GM18507 (cell line): ENCODE data around the gene PPFIA2.

Experiments used
- DNase-seq: peaks from one replicate; pipeline ENCODE4 v3.0.0; 2011; ENCODE audit warnings: low read depth; ENCODE audit not compliant: insufficient read length; ENCODE audit errors: extremely low spot score
- FAIRE-seq: peaks from 2 replicates; lab custom pipeline; 2011; peaks lifted over from hg19 to GRCh38; lab: Jason Lieb, UNC

Gene PPFIA2

DNA sequence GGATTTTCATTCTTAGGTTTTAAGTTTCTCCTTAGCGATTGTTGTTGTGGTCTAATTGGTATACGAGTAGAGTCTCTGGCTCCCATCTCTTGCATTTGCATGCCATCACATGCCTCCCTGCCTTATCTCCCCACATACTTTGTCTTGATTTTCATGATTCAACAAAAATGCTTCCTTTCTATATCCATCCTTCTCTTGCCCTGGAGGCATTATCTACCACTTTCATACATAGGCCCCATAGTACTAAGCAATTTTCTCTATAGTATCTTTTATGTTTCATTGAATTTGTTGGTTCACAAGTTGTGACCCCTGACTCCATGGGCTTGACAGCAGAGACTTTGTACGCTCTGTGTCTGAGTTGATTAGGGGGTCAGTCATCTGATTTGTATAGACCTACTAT, 455.2 kb downstream of the PPFIA2 start:
- DNase-seq: no peak
- no peak for FAIRE-seq

DNA sequence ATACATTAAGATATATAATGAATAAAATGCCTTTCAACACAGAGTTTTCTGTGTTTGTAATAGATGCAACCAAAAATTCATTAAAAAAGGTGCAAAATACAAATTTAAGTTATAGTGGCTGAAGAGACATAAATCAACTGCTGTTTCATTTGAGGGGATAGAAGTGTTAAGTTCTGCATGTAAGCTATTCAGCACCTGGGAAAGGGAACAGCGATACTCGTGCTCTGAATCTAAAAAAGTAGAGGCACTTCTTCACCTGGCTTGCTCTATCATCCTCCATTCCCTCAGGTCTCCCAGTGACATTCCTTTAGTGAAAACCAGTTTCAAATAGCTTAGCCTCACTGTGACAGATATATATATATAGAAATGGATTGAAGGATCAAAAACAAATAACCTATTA, 458.7 kb downstream of the PPFIA2 start:
- FAIRE-seq: no peak
- DNase-seq: no peak

DNA sequence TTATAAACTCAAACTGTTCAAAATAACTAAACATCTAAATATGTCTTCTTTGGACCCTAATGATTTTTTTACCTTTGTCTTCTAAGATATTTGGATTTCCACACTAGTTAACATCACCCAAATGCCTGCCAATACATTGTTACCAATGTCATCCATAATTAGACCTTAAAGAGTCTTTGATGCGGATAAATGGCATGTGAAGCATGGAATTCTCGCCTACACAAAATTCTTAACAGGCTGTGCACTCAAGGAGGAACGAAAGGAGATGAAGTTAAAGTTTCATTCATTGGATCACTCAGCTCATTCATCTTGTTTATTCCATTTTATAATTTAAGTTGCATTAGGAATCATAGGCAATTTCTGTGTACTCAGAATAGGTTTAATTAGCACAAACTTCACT, 461.5 kb downstream of the PPFIA2 start:
- DNase-seq (no peak), FAIRE-seq (no peak)

- DNase-seq (no peak), FAIRE-seq (no peak)
These were observed 462.4 kb downstream of the PPFIA2 start for GRCh38 chr12:81296556-81297305.

DNA sequence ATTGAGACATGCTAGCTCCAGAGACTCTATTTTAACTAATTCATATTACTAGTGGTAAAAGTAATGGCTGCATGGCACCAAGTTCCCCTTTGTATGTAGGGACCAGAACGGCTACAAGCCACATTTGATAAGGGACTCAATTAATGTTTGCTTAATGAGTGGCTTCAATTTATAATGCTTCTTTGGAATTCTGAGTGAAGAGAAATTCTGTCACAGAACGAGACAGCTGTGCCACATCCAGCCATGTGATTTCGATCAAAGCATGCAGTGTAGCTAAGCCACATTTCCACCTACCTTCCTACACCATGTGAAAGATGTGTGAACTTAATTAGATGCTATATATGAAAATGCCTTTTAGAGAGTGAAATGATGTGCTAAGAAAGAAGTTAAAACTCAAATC, 463.9 kb downstream of the PPFIA2 start:
- FAIRE-seq: no peak
- DNase-seq: no peak

- FAIRE-seq: no peak
These were observed 464.6 kb downstream of the PPFIA2 start for GRCh38 chr12:81294325-81295190.

DNA sequence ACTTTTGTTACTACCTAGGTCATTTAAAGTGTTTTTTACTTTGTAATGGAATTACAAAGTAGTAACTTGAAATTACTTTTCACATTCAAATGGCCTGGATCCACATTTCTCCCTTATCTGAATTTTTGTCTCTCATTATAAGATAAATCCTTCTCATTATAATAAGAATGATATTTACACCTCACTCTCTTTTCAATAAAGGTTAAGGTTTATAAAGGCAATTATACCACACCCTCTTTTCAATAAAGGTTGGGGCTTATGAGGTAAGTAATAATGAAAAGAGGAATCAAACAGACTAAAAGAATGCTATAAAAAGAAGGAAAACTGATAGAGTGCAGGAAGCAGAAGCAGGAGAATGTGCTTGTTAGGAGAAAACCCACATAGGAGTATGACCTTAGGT, 470.5 kb downstream of the PPFIA2 start:
- FAIRE-seq (no peak), DNase-seq (no peak)

More at GRCh38 chr12:81294325-81295190, 464.6 kb downstream of the PPFIA2 start:
- DNase-seq: no peak

DNA sequence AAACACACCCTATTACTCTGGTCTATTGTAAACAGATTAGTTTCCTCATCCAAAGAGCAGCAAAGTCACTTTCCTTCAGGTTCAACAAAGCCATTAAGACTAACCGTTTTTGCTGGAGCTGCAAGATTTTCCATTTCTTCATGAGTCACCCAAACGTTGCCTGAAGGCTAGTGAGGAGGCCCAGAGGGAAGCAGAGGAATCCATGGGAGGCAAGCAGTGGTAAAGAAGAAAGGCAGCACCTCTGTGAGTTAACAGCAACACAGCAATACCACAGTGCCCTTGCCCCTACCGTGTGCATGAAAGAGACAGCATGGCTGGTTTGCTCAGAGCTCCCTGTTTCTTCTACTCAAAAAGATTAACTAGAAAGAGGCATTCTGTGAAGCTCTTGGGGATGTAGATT, 475.0 kb downstream of the PPFIA2 start:
- FAIRE-seq (no peak), DNase-seq (no peak)

DNA sequence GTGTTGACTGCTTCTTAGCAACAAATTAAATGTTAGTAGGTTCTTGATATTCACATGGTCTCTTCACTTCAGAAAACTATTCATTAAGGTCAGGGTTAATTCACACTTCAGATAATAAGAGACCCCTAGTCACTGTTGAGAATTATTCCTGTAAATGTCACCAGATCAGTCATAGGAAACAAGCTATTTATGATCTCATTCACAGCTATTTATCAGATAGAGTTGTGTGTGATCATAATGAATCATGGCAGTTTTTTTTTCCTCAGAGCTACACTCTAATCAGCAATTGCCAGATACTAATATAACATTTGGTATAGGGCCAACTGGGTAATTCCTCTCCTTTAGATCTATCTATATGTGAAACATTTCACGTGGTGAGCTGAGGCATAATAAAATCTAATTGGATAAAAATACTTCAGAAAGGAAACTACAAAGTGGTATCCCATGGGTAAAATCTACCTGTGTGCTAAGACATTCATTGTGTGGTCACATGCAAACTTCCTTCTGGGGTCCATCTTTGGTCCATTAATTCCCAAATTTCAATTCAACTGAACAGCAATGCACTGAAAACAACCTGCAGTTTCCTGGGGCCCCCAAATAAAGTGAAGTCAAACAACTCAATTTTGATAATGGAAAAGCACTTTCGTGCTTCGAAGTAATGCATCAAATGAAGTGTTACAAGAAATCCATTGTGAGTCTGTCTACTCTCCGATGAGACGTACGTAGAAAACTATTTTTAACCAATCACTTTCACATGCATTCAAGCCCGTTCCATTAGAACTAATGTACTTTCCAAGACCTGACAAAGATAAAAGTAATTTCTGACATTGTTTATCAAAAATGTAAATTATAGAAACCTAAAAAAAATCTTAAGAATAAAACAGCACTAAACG, 484.3 kb downstream of the PPFIA2 start:
- FAIRE-seq: no peak
- DNase-seq: no peak

- FAIRE-seq: no peak
- no peak for DNase-seq
These were observed 488.8 kb downstream of the PPFIA2 start for GRCh38 chr12:81270385-81270784.

GRCh38 chr12:81263072-81263471, 496.1 kb downstream of the PPFIA2 start:
- FAIRE-seq (no peak), DNase-seq (no peak)

- no peak for DNase-seq
- FAIRE-seq: no peak
These were observed 497.5 kb downstream of the PPFIA2 start for GRCh38 chr12:81261508-81262207.

- FAIRE-seq (no peak), DNase-seq (no peak)
These were observed 499.8 kb downstream of the PPFIA2 start for GRCh38 chr12:81259360-81259759.

- FAIRE-seq (no peak), DNase-seq (no peak)
These were observed 501.1 kb downstream of the PPFIA2 start for GRCh38 chr12:81257947-81258551.

DNA sequence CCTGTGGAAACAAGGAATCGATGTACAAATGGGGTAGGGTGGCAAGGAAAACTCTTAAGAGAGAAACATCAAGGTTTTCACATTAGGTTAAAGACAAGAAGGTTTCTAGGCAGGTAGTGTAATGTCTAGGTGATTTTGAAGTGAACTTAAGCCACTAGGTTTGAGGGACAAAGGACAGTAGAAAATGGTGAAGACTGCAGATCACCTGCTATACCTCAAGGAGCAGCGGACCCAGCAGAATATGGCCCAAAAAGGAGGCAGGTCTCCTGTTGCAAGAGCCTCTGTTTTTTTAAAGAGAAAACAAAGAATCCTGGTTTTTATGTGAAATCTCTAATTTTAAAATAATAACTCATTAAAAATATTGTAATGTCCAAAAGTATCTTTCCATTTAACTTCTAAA, 503.2 kb downstream of the PPFIA2 start:
- DNase-seq: no peak
- FAIRE-seq: no peak

DNA sequence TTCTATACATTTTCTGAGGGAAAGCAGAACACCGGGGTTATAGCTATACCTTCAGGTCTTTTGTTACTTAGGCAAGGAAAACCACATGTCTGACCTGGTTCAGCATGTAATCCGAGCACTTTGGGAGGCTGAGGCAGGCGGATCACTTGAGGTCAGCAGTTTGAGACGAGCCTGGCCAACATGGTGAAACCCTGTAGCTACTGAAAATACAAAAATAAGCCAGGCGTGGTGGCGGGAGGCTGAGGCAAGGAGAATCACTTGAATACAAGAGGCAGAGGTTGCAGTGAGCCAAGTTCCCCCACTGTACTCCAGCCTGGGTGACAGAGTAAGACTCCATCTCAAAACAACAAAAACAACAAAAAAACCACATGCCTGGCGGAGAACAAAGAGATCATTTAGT, 503.7 kb downstream of the PPFIA2 start:
- no peak for FAIRE-seq
- no peak for DNase-seq

DNA sequence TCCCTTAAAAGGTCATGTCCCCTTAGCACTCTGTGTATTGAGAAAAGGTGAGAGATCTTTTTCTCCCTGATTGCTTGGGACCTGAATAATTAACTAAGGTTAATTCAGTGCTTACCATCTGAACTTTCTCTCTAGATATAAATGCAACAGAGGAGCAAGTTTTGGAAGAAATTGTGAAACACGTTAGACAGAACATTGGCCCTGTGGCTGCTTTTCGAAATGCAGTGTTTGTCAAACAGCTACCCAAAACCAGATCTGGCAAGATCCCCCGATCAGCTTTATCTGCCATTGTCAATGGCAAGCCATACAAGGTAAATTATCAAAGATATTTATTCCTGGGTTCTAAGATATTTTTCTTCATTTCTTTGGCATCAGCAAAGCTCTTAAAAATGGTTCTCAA, 505.8 kb downstream of the PPFIA2 start:
- FAIRE-seq (no peak), DNase-seq (no peak)

DNA sequence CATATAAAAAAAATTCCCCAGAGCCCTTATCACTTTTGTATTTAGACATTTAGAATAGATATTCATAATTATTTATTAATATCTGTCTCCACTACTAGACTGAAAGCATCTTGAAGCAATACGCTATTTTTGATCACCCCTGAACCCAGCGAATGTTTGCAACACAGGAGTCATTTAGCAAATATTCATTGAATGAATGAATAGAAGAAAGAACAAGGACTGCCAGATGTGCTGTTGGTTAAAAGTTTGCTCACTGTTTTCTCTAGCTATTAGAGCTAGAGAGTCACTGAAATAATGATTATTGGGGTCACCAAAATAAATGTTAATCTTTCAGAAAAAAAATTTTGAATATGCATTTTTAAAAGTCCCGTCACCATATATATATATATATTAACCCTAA, 506.9 kb downstream of the PPFIA2 start:
- DNase-seq: no peak
- no peak for FAIRE-seq

GRCh38 chr12:81249976-81250375, 509.2 kb downstream of the PPFIA2 start:
- DNase-seq: no peak
- FAIRE-seq: no peak
